ENCODE data around the gene PPARG.
"Not testable (repeated sequence)": the region's sequence is repeated elsewhere in the genome, so short reads cannot be mapped to it uniquely, and the experiment has no call there.

Gene PPARG

GRCh38 chr3:12465836-12466225 lies 177.0 kb downstream of the PPARG start:
- no peak for DNase-seq

GRCh38 chr3:12467746-12468145 lies 178.9 kb downstream of the PPARG start:
- DNase-seq = no peak

- DNase-seq = no peak
Observed at GRCh38 chr3:12468276-12468675, 179.4 kb downstream of the PPARG start.

GRCh38 chr3:12468757-12469156 lies 179.9 kb downstream of the PPARG start:
- no peak for DNase-seq

GRCh38 chr3:12469222-12469621 lies 180.4 kb downstream of the PPARG start:
- DNase-seq = not testable (repeated sequence)

GRCh38 chr3:12470111-12470510 lies 181.2 kb downstream of the PPARG start:
- DNase-seq = no peak

GRCh38 chr3:12470680-12471079 lies 181.8 kb downstream of the PPARG start:
- DNase-seq = no peak

GRCh38 chr3:12471241-12471640 lies 182.4 kb downstream of the PPARG start:
- no peak for DNase-seq

GRCh38 chr3:12472000-12472610 lies 183.2 kb downstream of the PPARG start:
- DNase-seq = no peak

- no peak for DNase-seq
Observed at GRCh38 chr3:12472796-12473195, 183.9 kb downstream of the PPARG start.

GRCh38 chr3:12473511-12473910 lies 184.6 kb downstream of the PPARG start:
- DNase-seq = no peak

GRCh38 chr3:12476238-12476897 lies 187.5 kb downstream of the PPARG start:
- DNase-seq = no peak

- DNase-seq = no peak
Observed at GRCh38 chr3:12477256-12477655, 188.4 kb downstream of the PPARG start.

- DNase-seq = no peak
Observed at GRCh38 chr3:12478326-12478725, 189.5 kb downstream of the PPARG start.

GRCh38 chr3:12479198-12479597 lies 190.3 kb downstream of the PPARG start:
- not testable (repeated sequence) for DNase-seq

- DNase-seq = peak; percentile 36
Observed at GRCh38 chr3:12479919-12480427, 191.1 kb downstream of the PPARG start.

GRCh38 chr3:12483410-12483809 lies 194.5 kb downstream of the PPARG start:
- DNase-seq = no peak

- DNase-seq = no peak
Observed at GRCh38 chr3:12483872-12484197, 195.0 kb downstream of the PPARG start.
